Measurements from ENCODE around the gene SON.

Gene SON

DNA sequence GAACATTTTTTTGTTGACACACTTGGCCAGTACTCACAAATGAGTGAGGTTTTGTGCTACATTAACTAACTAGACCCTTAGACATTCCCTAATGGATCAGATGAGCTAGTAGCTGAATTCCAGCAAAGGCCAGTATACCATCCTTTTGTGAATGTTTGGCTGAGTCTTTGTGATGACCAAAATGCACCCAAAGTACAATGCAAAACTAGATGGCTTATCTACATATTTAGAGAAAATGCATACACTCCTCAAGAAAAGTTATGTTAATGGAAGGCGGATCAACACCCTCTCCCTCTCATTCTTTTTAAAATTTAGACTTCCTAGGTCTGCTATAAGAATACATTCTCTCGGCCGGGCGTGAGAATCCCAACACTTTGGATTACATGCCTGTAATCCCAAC is 31.2 kb upstream of the SON start:
- DNase-seq (ENCODE audit: low read depth) = no peak
- TF ChIP-seq, protein P1, sequence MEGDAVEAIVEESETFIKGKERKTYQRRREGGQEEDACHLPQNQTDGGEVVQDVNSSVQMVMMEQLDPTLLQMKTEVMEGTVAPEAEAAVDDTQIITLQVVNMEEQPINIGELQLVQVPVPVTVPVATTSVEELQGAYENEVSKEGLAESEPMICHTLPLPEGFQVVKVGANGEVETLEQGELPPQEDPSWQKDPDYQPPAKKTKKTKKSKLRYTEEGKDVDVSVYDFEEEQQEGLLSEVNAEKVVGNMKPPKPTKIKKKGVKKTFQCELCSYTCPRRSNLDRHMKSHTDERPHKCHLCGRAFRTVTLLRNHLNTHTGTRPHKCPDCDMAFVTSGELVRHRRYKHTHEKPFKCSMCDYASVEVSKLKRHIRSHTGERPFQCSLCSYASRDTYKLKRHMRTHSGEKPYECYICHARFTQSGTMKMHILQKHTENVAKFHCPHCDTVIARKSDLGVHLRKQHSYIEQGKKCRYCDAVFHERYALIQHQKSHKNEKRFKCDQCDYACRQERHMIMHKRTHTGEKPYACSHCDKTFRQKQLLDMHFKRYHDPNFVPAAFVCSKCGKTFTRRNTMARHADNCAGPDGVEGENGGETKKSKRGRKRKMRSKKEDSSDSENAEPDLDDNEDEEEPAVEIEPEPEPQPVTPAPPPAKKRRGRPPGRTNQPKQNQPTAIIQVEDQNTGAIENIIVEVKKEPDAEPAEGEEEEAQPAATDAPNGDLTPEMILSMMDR (conservative IDR thresholded peaks at IDR 0.05; ENCODE audit: control insufficient read depth, insufficient read depth, low read depth, low read length) = no peak
- no peak overlapping the region for H3K4me3 ChIP-seq (ENCODE audit: control insufficient read depth, low read depth, low read length)

DNA sequence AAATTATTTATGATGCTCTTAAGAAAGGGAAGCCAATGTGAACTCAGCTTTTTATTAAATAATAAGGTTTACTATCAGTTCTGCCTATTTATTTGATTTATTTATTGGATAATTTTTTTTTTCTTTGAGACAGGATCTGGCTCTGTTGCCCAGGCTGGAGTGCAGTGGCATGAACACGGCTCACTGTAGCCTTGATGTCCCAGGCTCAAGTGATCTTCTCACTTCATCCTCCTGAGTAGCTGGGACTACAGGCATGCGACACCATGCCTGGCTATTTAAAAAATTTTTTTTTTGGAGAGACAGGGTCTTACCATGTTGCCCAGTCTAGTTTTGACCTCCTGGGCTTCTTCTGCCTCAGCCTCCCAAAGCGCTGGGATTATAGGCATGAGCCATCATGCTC is 30.4 kb upstream of the SON start:
- H3K4me3 ChIP-seq (ENCODE audit: control insufficient read depth, low read depth, low read length) = no peak overlapping the region
- TF ChIP-seq, protein P1 (conservative IDR thresholded peaks at IDR 0.05; ENCODE audit: control insufficient read depth, insufficient read depth, low read depth, low read length) = no peak
- DNase-seq (ENCODE audit: low read depth) = no peak

DNA sequence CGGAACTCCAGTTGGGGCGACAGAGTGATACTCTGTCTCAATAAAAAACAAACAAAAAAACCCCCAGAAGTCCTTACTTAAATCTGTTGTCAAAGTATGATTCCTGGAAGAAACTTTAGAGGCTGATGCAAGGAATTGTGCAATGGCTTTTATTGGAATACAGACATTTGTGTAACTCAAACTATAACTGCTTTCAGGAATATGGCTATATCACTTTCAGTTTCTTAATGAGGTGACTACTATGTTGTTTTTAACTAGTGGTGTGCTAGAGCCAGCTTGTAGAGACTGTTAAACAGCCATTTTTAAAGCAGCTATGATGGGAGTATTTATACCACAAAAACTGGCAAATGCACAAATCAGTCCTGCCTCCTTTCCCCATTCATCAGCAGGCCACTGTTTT is 28.6 kb upstream of the SON start:
- TF ChIP-seq, protein P1 (conservative IDR thresholded peaks at IDR 0.05; ENCODE audit: control insufficient read depth, insufficient read depth, low read depth, low read length) = no peak
- H3K4me3 ChIP-seq (ENCODE audit: control insufficient read depth, low read depth, low read length) = no peak overlapping the region
- peak; percentile 37 for DNase-seq (ENCODE audit: low read depth)

DNA sequence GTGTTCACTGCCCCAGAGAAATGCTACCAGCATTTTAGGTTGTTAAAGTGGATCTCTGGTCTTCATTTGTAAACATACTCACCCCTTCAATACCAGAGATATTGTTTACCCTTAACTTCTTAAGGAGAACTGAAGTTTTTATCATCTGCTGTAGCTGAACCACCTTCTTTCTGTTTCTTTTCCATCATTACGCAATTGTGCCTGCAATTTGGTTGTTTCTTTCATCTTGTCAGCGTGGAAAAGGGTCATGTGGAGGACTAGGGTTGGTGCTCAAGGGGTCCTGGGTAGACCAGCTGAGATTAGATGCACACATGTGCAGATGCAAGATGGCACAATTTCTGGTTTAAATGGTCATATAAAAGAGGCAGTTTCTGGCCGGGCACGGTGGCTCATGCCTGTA is 23.9 kb upstream of the SON start:
- H3K4me3 ChIP-seq (ENCODE audit: control insufficient read depth, low read depth, low read length) = no peak overlapping the region
- TF ChIP-seq, protein P1 (conservative IDR thresholded peaks at IDR 0.05; ENCODE audit: control insufficient read depth, insufficient read depth, low read depth, low read length) = no peak
- DNase-seq (ENCODE audit: low read depth) = no peak

DNA sequence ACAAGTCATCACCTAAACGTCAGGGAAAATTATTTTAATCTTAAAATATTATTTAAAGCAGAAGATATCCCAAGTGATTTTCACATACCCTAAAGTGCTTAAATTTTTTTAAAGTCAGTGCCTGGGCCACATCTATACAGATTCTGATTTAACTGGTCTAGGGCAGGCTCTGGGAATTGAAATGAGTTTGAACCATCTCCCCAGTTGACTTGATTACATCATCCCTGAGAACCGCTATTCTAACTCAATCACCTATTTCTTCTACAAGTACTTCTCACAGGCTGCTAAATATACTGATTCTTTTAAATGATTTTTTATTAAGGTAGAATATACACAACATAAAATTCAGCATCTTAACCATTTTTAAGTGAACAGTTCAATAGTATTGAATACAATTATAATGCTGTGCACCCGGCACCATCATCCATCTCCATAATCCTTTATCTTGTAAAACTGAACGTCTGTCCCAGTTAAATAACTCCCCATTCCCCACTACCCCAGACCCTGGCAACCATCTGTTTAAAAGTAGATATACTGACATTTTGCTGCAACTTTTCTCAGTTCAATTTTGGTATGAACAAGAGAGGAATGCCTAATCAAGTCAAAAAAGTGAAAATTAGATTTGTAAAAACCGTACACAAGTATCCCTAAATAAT is 20.4 kb upstream of the SON start:
- no peak for DNase-seq (ENCODE audit: low read depth)
- TF ChIP-seq, protein P1 (conservative IDR thresholded peaks at IDR 0.05; ENCODE audit: control insufficient read depth, insufficient read depth, low read depth, low read length) = no peak
- no peak overlapping the region for H3K4me3 ChIP-seq (ENCODE audit: control insufficient read depth, low read depth, low read length)

DNA sequence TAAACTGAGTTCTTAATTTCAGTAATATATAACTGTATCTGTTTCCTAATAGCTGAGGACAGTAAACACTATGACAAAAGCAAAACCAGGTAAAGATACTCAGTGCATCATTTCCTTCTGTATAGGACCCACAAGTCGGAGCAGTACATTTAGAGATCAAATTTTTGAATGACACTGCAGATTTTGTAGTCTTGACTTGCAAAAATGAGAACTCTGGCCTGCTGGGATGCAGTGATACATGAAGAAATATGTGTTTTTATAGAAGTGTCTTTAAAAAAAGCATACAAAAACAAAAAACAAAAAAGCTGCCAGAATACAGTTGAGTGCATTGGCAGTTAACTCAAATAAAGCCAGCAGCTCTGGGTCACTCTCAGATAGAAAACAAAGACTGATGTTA is 19.9 kb upstream of the SON start:
- TF ChIP-seq, protein P1 (conservative IDR thresholded peaks at IDR 0.05; ENCODE audit: control insufficient read depth, insufficient read depth, low read depth, low read length) = no peak
- no peak overlapping the region for H3K4me3 ChIP-seq (ENCODE audit: control insufficient read depth, low read depth, low read length)
- no peak for DNase-seq (ENCODE audit: low read depth)

DNA sequence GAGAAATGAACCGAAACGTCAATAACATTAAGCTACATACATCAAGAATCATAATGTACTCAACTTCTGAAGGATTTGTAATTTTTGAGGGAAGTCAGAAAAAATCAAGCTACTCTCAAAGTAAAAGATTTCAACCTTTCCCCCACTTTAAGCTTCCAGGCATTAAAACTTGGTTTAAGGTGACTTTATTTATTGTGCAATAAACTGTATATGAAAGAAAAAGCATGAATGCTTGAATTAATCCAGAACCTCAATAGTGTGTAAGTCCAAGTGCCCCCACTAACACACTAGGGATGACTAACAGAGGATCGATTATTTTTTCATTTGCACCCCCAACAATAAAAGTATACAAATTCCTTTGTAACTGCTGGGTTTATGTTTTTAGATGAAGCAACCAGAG is 11.8 kb upstream of the SON start:
- no peak for DNase-seq (ENCODE audit: low read depth)
- TF ChIP-seq, protein P1 (conservative IDR thresholded peaks at IDR 0.05; ENCODE audit: control insufficient read depth, insufficient read depth, low read depth, low read length) = no peak
- no peak overlapping the region for H3K4me3 ChIP-seq (ENCODE audit: control insufficient read depth, low read depth, low read length)

Data from fibroblast of mammary gland (primary cell).